ENCODE measurements around the gene MGME1.

MGME1 gene

GRCh38 chr20:18030020-18030419 lies 61.2 kb downstream of the MGME1 start:
- no peak for DNase-seq

- DNase-seq, result no peak
These were observed 62.2 kb downstream of the MGME1 start for GRCh38 chr20:18031050-18031449.

- DNase-seq, result no peak
These were observed 63.2 kb downstream of the MGME1 start for GRCh38 chr20:18031888-18032509.

GRCh38 chr20:18032977-18033892 lies 64.4 kb downstream of the MGME1 start:
- no peak for DNase-seq

DNA sequence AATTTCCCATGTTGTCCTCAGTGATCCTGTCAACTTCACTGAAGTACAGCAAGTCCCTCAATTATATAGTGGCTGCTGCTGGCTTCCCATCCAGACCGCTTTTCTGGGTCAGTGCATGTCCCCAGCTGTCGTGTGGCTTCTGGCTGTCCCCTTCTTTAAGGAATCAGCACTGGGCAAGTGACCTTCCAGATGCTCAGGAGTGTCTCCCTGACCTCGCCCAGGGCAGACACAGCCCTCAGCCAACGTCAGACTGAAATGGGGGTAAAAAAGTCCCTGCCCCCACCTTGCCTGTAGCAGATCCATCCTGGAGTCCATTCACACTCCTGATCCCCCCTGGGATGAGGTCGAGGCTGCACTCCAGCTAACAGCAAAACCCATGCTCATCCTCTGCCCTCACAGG lies 65.2 kb downstream of the MGME1 start:
- no peak for DNase-seq

GRCh38 chr20:18039063-18039462 lies 70.2 kb downstream of the MGME1 start:
- DNase-seq, result no peak

Data from suppressor macrophage treated with lipopolysaccharide for 4 hours (primary cell).